Activated gamma-delta T cell (primary cell): ENCODE data around the gene RASSF1.

ENCODE experiments used
- DNase-seq: peaks from one replicate; lab custom pipeline; 2025; lab: John Stamatoyannopoulos, UW

The RASSF1 gene

GRCh38 chr3:50300681-50301254 is 39.9 kb downstream of the RASSF1 start:
- DNase-seq = no peak

GRCh38 chr3:50299929-50300680 is 40.5 kb downstream of the RASSF1 start:
- DNase-seq = no peak

- DNase-seq = no peak
These were observed 41.1 kb downstream of the RASSF1 start for GRCh38 chr3:50299638-50299928.

GRCh38 chr3:50298836-50299637 is 41.6 kb downstream of the RASSF1 start, which contains the start of the genes HYAL3 and NAA80:
Gene HYAL3 (minus strand): TSS chr3:50299405. CDS start chr3:50295602, 3,803 bp downstream.
Gene NAA80 (minus strand): TSS chr3:50299405. CDS start chr3:50297463, 1,942 bp downstream.
- DNase-seq = peak; percentile 98

- DNase-seq = no peak
These were observed 42.5 kb downstream of the RASSF1 start for GRCh38 chr3:50297896-50298725.

- DNase-seq = no peak
These were observed 43.3 kb downstream of the RASSF1 start for GRCh38 chr3:50297384-50297775.

GRCh38 chr3:50296721-50297383 is 43.8 kb downstream of the RASSF1 start:
- DNase-seq = no peak

GRCh38 chr3:50295553-50296431 is 44.8 kb downstream of the RASSF1 start:
- no peak for DNase-seq

- no peak for DNase-seq
These were observed 45.9 kb downstream of the RASSF1 start for GRCh38 chr3:50294492-50295403.

- no peak for DNase-seq
These were observed 46.5 kb downstream of the RASSF1 start for GRCh38 chr3:50294089-50294488.

- no peak for DNase-seq
These were observed 47.4 kb downstream of the RASSF1 start for GRCh38 chr3:50293079-50293801.

GRCh38 chr3:50292159-50293078 is 48.2 kb downstream of the RASSF1 start, which contains the start of gene IFRD2:
Gene IFRD2 (minus strand): TSS chr3:50292429. CDS start chr3:50292274, 155 bp downstream.
- DNase-seq = peak; percentile 89

GRCh38 chr3:50290161-50290641 is 50.4 kb downstream of the RASSF1 start:
- DNase-seq = no peak

GRCh38 chr3:50289130-50289529 is 51.5 kb downstream of the RASSF1 start:
- DNase-seq = no peak

- no peak for DNase-seq
These were observed 52.1 kb downstream of the RASSF1 start for GRCh38 chr3:50288387-50289007.

- no peak for DNase-seq
These were observed 53.4 kb downstream of the RASSF1 start for GRCh38 chr3:50287262-50287661.
